ENCODE results near the gene TTC38. TPM values are rescaled to one million over a fixed set of nuclear protein-coding genes. Genes with fewer than 3 reads are reported as not detected.

Gene TTC38
- total RNA-seq, 1 experiment from 2014 or later: 31.5 TPM

- no peak overlapping the region for H2BK20ac ChIP-seq (ENCODE audit: low read depth, low read length, poor library complexity, severe bottlenecking)
- no peak overlapping the region; a peak in 1 of 5 replicates for H3K4me3 Mint-ChIP-seq
Observed at GRCh38 chr22:46281866-46282678, 14.3 kb downstream of the TTC38 start.

More at GRCh38 chr22:46281866-46282678, 14.3 kb downstream of the TTC38 start:
- DNase-seq: no peak
- H3K9me3 ChIP-seq (ENCODE audit: control insufficient read depth, low read depth, low read length): no peaks in the 10 kb centered on the region
- no peaks in the 10 kb centered on the region for H4K20me1 ChIP-seq (ENCODE audit: control insufficient read depth, insufficient read depth, insufficient read length)
- Mint-ChIP-seq H3K4me1 (no peaks in the 10 kb centered on the region), H3K27me3 (ENCODE audit: low read depth) (no peaks in the 10 kb centered on the region), H3K36me3 (ENCODE audit: insufficient read depth in 1 of 3, low read depth in 3 of 3) (peaks cover 15 to 57% (median 53%) of the 10 kb centered on the region in 3 experiments; a peak in 6 of 7 replicates), H3K9me3 (no peaks in the 10 kb centered on the region), H3K27ac (peak overlapping the region in 1 of 3 experiments; percentile 68; a peak in 1 of 7 replicates)
- H2BK12ac ChIP-seq (ENCODE audit: insufficient read length, low read depth, low read length): no peak overlapping the region
- H3K79me1 ChIP-seq (ENCODE audit: insufficient read depth, low read depth, low read length, poor library complexity, severe bottlenecking): no peaks in the 10 kb centered on the region
- no peak overlapping the region for H3K4ac ChIP-seq (ENCODE audit: low read depth, low read length)
- WGBS (ENCODE audit: extremely low coverage, insufficient read length, low lambda C conversion rate): no CpG with 5 or more reads among the region's 13 CpGs
- no peak overlapping the region for H4K91ac ChIP-seq (ENCODE audit: insufficient read length, low read depth, low read length)
- no peak overlapping the region for H2AFZ ChIP-seq (ENCODE audit: low read length)
- H3K4me2 ChIP-seq (ENCODE audit: insufficient read depth, insufficient read length, low read length): no peak overlapping the region
- H4K5ac ChIP-seq (ENCODE audit: insufficient read length, low read depth, low read length): no peak overlapping the region
- H3K79me2 ChIP-seq (ENCODE audit: insufficient read depth, low read length): no peaks in the 10 kb centered on the region
- H3K4me1 ChIP-seq (ENCODE audit: insufficient read depth, low read length): no peaks in the 10 kb centered on the region
- H3K23ac ChIP-seq (ENCODE audit: insufficient read length, low read depth, low read length): no peak overlapping the region
- H3K27me3 ChIP-seq (ENCODE audit: insufficient read depth, low read length): no peaks in the 10 kb centered on the region
- no peak overlapping the region for H3T11ph ChIP-seq (ENCODE audit: low read length)
- H2BK120ac ChIP-seq (ENCODE audit: low read depth, low read length, poor library complexity, severe bottlenecking): no peak overlapping the region
- H3K14ac ChIP-seq (ENCODE audit: insufficient read depth, low read length): no peak overlapping the region
- no peak for TF ChIP-seq CTCF (conservative IDR thresholded peaks at IDR 0.05)
- no peak overlapping the region for H3K18ac ChIP-seq (ENCODE audit: insufficient read length, low read depth, low read length)
- no peak overlapping the region for H3K9ac ChIP-seq (ENCODE audit: extremely low read depth, insufficient read length, low read length)
- H3K56ac ChIP-seq (ENCODE audit: insufficient read length, low read depth, low read length): no peak overlapping the region
- H3K23me2 ChIP-seq (ENCODE audit: insufficient read length, low read depth, low read length, poor library complexity, severe bottlenecking): no peaks in the 10 kb centered on the region
- H4K8ac ChIP-seq (replicated peaks; ENCODE audit: insufficient read length, low read depth, low read length): no peak overlapping the region
- no peak overlapping the region for H2BK5ac ChIP-seq (ENCODE audit: insufficient read length, low read length)
- H3K27ac ChIP-seq (ENCODE audit: insufficient read length, low read depth, low read length): no peak overlapping the region
- no peak overlapping the region for H2BK15ac ChIP-seq (ENCODE audit: low read depth, low read length)
- H2AK5ac ChIP-seq (ENCODE audit: insufficient read length, low read length): no peak overlapping the region

All from H9 (cell line).